Activated B cell treated with CpG ODN at 0.5 μM for 24 hours (primary cell): ENCODE data around the gene ARHGAP23. TPM values are rescaled to one million over a fixed set of nuclear protein-coding genes. Genes with fewer than 3 reads are reported as not detected.
"Not testable (repeated sequence)": the region's sequence is repeated elsewhere in the genome, so short reads cannot be mapped to it uniquely, and the experiment has no call there.

Experiments
- ATAC-seq: fragments of 200-7000 bp; cut with Tn5 transposase; one replicate; pipeline ENCODE4 v1.10.0; 2021; ENCODE audit warnings: low read depth, mild to moderate bottlenecking, moderate library complexity
- CTCF ChIA-PET: fragments of 350-600 bp; sonication (Branson Sonifier 250); formaldehyde crosslinking; loops from one replicate; lab custom pipeline; 2021; ENCODE audit warnings: antibody characterized with exemption; lab: Charles Lee
- POLR2A ChIA-PET: fragments of 350-600 bp; sonication (Branson Sonifier 250); formaldehyde crosslinking; loops from one replicate; lab custom pipeline; 2021; ENCODE audit warnings: antibody characterized with exemption; lab: Charles Lee
- DNase-seq: peaks from one replicate; pipeline ENCODE4 v3.0.0; 2022
- H3K27ac Mint-ChIP-seq: one replicate; pipeline ENCODE4 v1.8.0; 2020; ENCODE audit warnings: mixed read lengths
- H3K27me3 Mint-ChIP-seq: one replicate; pipeline ENCODE4 v1.8.0; 2021; ENCODE audit warnings: mixed read lengths
- H3K36me3 Mint-ChIP-seq: one replicate; pipeline ENCODE4 v1.8.0; 2021; ENCODE audit warnings: low read depth, mixed read lengths
- H3K4me1 Mint-ChIP-seq: one replicate; pipeline ENCODE4 v1.8.0; 2021; ENCODE audit warnings: mixed read lengths
- H3K4me3 Mint-ChIP-seq: one replicate; pipeline ENCODE4 v1.8.0; 2020; ENCODE audit warnings: mild to moderate bottlenecking, mixed read lengths
- H3K9me3 Mint-ChIP-seq: one replicate; pipeline ENCODE4 v1.8.0; 2020; ENCODE audit warnings: mixed read lengths
- intact Hi-C: fragments of 100-400 bp; cut with micrococcal nuclease; formaldehyde crosslinking; loops from one replicate; pipeline ENCODE4 v1.15.1; 2024
- total RNA-seq: library from RNA; stranded (reverse); gene quantifications from 2 replicates; pipeline ENCODE4 v1.2.3, GENCODE V29; 2022
- TF ChIP-seq, protein P1 (sequence below): fragments of 200-600 bp; IDR thresholded peaks from one replicate; pipeline ENCODE4 v1.8.0; 2022; ENCODE audit warnings: antibody characterized with exemption, mild to moderate bottlenecking

Gene ARHGAP23
- total RNA-seq, 1 donor from 2014 or later: 1.3 TPM

DNA sequence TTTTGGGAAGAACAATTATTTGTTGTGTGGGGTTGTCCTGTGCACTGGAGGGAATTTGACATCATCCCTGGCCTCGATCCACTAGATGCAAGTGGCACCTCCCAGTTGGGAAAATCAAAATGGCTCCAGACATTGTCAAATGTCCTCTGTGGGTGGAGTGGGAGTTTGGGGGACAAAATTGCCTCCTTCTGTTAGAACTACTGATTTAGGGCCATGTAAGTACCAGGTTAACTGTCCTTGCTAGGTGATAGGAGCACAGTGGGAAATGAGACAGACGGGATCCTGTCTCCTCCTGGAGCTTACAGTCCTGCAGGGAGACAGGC, 56.8 kb downstream of the ARHGAP23 start:
- Mint-ChIP-seq H3K36me3 (no peaks in the 10 kb centered on the region), H3K27me3 (peaks cover 1% of the 10 kb centered on the region), H3K27ac (peak overlapping the region; percentile 74), H3K4me3 (peak overlapping the region; percentile 73), H3K4me1 (peaks cover 15% of the 10 kb centered on the region), H3K9me3 (no peaks in the 10 kb centered on the region)
- intact Hi-C loops: loop anchor here (1.0 kb wide), 3 partner anchors 41 to 136 kb away; no protein-coding TSS in a partner anchor
- ChIA-PET CTCF (interaction anchor here (2.5 kb wide), 1 partner anchor 61 kb away, joined by 7 read pairs; no protein-coding TSS in a partner anchor), POLR2A (interaction anchor here (0.7 to 1.2 kb wide), 2 partner anchors 74 to 178 kb away, joined by 3 read pairs; no protein-coding TSS in a partner anchor)
- ATAC-seq (no peak), DNase-seq (no peak)
- TF ChIP-seq, protein P1, sequence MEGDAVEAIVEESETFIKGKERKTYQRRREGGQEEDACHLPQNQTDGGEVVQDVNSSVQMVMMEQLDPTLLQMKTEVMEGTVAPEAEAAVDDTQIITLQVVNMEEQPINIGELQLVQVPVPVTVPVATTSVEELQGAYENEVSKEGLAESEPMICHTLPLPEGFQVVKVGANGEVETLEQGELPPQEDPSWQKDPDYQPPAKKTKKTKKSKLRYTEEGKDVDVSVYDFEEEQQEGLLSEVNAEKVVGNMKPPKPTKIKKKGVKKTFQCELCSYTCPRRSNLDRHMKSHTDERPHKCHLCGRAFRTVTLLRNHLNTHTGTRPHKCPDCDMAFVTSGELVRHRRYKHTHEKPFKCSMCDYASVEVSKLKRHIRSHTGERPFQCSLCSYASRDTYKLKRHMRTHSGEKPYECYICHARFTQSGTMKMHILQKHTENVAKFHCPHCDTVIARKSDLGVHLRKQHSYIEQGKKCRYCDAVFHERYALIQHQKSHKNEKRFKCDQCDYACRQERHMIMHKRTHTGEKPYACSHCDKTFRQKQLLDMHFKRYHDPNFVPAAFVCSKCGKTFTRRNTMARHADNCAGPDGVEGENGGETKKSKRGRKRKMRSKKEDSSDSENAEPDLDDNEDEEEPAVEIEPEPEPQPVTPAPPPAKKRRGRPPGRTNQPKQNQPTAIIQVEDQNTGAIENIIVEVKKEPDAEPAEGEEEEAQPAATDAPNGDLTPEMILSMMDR: no peak

DNA sequence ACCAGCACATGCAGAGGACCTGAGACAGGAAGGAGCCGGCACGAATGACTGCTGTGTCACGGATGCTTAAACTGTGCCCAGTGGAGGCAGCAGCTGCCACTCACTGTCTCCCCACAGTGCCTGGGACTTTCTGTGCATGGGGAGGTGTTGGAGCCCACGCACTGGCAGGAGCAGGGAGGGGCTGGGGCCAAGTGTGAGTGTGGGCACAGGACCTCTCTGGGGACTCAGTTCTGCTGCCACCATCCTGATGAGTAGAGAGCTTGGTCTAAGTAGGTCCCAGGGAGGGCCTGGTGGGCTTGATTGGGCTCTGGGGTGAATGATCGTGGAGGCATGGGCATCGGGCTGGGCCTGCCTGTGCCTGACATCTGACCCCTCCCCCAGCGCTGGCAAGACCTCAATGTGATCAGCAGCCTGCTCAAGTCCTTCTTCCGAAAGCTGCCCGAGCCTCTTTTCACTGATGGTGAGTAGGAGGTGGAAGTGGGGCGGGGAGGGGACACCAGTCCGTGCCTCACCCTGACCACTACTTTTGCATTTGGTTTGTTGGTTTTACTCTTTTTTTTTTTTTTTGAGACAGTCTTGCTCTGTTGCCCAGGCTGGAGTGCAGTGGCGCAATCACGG, 57.5 kb downstream of the ARHGAP23 start:
- CTCF ChIA-PET: interaction anchor here (0.7 to 2.5 kb wide), 2 partner anchors 62 to 164 kb away, joined by 3 to 7 read pairs; no protein-coding TSS in a partner anchor
- H3K9me3 Mint-ChIP-seq, H3K36me3 Mint-ChIP-seq, H3K27me3 Mint-ChIP-seq: not testable (repeated sequence)
- intact Hi-C loops: loop anchor here (1.0 kb wide), 3 partner anchors 41 to 136 kb away; no protein-coding TSS in a partner anchor
- H3K4me1 Mint-ChIP-seq: peaks cover 15% of the 10 kb centered on the region
- H3K27ac Mint-ChIP-seq: peak overlapping the region; percentile 74
- DNase-seq: peak; percentile 41
- POLR2A ChIA-PET: interaction anchor here (0.6 to 1.2 kb wide), 6 partner anchors 62 to 1550 kb away, joined by 3 to 7 read pairs (median 4); partner anchors contain the start of genes MLLT6 and SOCS7
- peak; percentile 79 for ATAC-seq
- H3K4me3 Mint-ChIP-seq: peak overlapping the region; percentile 73

DNA sequence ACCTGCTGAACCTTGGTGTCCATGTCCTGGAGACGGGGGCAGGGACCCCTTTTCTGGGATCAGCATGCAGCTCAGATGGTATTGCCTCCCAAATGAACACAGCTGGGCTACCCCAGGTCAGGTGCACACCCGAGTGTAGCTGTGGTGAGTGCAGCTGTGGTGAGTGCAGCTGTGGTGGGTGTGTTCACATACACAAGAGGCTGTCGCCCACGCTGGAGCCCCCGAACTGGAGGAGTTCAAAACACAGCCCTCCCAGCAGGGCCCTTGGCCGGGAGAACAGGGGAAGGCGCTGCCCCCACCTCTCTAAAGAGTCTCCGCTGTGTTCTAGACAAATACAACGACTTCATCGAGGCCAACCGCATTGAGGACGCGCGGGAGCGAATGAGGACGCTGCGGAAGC, 61.5 kb downstream of the ARHGAP23 start:
- H3K27me3 Mint-ChIP-seq, DNase-seq, H3K4me3 Mint-ChIP-seq, ATAC-seq, H3K9me3 Mint-ChIP-seq, H3K27ac Mint-ChIP-seq, intact Hi-C loops, POLR2A ChIA-PET, H3K36me3 Mint-ChIP-seq: not testable (repeated sequence)
- CTCF ChIA-PET: interaction anchor here (1.2 to 1.8 kb wide), 2 partner anchors 95 to 178 kb away, joined by 3 to 5 read pairs; no protein-coding TSS in a partner anchor
- H3K4me1 Mint-ChIP-seq: peaks cover 15% of the 10 kb centered on the region

DNA sequence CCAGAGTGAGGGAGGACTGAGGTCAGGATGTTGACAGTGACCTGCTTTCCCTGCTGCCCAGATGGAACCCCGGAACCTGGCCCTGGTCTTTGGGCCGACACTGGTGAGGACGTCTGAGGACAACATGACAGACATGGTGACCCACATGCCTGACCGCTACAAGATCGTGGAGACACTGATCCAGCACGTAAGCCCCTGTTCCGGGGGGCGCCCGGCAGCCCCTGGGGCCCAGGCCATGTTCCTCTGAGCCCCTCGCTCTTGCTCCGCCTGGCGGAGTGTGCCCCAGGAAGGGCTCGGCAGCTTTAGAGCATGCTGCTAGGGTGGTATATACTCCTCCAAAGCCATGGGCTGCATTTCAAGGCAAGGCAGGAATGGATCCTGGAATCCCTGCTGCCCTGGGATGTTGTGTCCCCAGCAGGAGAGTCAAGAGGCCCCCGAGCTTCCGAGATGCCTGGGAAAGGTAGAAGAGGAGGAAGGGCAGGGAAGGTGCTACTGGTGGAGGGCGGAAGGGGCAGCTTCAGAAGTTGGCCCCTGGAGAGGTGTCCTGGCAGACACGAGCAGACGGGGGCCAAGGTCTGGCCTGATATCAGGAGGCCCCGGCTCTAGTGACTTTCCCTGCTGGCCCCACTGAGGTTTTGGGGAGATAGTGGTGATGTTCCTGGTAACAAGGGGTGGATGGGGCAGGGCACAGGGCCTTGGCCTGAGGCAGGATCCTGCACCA, 63.2 kb downstream of the ARHGAP23 start:
- H3K4me3 Mint-ChIP-seq, H3K27me3 Mint-ChIP-seq, DNase-seq, H3K36me3 Mint-ChIP-seq, ATAC-seq, H3K9me3 Mint-ChIP-seq, H3K27ac Mint-ChIP-seq, POLR2A ChIA-PET, H3K4me1 Mint-ChIP-seq: not testable (repeated sequence)
- CTCF ChIA-PET: interaction anchor here (1.4 to 1.8 kb wide), 2 partner anchors 68 to 180 kb away, joined by 3 to 4 read pairs; no protein-coding TSS in a partner anchor
- intact Hi-C loops: loop anchor here (1.0 to 2.0 kb wide), 7 partner anchors 46 to 243 kb away; no protein-coding TSS in a partner anchor

DNA sequence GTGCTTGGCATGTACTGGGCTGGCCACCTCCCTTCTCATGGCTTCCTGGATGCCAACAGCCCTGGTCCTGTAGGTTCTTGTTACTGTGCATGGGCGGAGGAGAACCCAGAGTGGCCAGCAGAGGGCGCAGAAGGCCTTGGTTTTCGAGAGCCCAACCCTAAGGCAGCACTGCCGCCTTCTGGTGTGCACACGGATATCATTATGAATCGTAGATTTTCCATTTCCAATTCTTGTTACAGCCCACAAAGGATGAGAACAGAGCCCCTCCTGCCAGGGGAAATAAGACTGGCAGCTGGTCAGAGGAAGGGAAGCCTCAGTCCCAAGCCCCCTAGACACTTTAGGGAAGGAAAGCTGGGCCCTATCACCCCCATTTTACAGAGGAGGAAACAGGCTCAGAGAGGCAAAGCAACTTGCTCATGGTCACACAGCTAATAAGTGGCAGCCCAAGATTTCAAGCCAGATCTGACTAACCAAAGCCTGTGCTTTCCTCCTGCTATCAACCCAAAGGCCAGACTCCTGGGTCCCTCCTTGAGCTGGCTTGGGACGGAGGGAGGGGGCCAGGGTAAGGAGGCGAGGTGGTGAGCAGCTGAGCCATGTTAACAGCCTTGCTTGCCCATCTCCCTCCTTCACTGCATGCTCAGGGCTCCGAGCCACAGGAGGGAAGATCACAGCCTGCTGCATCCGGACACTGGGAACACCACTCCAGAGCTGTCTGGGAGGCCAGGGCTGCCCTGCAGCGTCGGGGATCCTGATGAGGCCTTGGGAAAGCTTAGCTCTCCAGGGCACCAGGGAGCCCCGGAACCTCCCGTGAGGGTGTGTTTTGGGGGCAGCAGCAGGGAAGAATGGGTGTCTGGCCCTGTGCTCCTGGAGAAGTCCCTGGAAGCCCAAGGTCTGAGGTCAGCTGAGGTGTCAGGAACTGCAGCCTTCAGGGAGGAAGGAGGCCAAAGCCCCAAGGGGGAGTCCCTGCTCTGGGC, 64.1 kb downstream of the ARHGAP23 start:
- POLR2A ChIA-PET, H3K9me3 Mint-ChIP-seq, H3K4me1 Mint-ChIP-seq, H3K4me3 Mint-ChIP-seq, H3K36me3 Mint-ChIP-seq, H3K27ac Mint-ChIP-seq, H3K27me3 Mint-ChIP-seq: not testable (repeated sequence)
- intact Hi-C loops: loop anchor here (1.0 to 2.0 kb wide), 7 partner anchors 45 to 242 kb away; no protein-coding TSS in a partner anchor
- CTCF ChIA-PET: interaction anchor here (0.7 to 1.8 kb wide), 5 partner anchors 27 to 179 kb away, joined by 3 to 4 read pairs (median 3); no protein-coding TSS in a partner anchor
- DNase-seq (peak; percentile 81), ATAC-seq (peak; percentile 80)

DNA sequence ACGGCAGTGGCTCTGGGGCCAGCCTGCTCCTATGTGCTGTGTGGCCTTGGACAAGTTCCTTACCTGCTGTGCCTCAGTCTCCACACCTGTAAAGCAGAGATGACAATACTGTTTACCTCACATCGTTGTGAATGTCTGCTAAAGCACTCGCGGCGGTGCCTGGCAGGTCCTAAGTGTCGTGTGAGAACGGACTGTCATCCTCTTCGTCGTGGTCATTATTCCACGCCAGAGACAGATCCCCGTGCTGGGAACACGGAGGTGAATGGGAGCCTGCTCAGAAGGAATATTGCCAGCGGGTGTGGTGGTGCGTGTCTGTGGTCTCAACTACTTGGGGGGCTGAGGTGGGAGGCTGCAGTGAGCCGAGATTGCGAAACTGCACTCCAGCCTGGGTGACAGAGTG, 65.9 kb downstream of the ARHGAP23 start:
- CTCF ChIA-PET, H3K9me3 Mint-ChIP-seq, intact Hi-C loops: not testable (repeated sequence)

DNA sequence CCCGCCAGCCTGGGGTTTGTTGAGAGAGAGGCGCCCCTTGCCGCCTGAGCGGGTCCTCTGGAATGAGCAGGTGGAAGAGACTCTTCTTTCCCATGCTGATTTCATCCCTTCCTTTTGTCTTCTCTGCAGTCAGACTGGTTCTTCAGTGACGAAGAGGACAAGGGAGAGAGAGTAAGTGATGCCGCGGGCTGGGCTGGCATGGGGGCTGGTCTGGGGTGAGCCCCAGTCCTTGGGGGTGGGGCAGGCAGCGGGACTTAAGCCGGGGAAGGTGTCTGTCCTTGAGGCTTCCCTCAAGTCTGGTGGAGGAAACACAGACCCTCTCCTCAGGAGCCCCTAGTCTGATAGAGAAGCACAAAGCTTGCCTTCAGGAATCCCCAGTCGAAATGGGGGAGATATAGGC, 69.4 kb downstream of the ARHGAP23 start:
- ATAC-seq, DNase-seq, POLR2A ChIA-PET, H3K27ac Mint-ChIP-seq, H3K4me1 Mint-ChIP-seq, H3K9me3 Mint-ChIP-seq, CTCF ChIA-PET, intact Hi-C loops, H3K36me3 Mint-ChIP-seq, H3K27me3 Mint-ChIP-seq, H3K4me3 Mint-ChIP-seq: not testable (repeated sequence)

More for the DNA sequence above, 65.9 kb downstream of the ARHGAP23 start:
- POLR2A ChIA-PET, ATAC-seq, H3K27ac Mint-ChIP-seq, H3K36me3 Mint-ChIP-seq, H3K4me3 Mint-ChIP-seq, DNase-seq, H3K4me1 Mint-ChIP-seq, H3K27me3 Mint-ChIP-seq: not testable (repeated sequence)
